AG04449 (cell line): ENCODE measurements around the gene DDTL.
"Not testable (repeated sequence)": the region's sequence is repeated elsewhere in the genome, so short reads cannot be mapped to it uniquely, and the experiment has no call there.

ENCODE experiments used
- CTCF ChIA-PET: fragments of 350-600 bp; formaldehyde crosslinking; extraction: SDS; loops from one replicate; lab custom pipeline; 2021; ENCODE audit warnings: antibody characterized with exemption; lab: Yijun Ruan, JAX
- POLR2A ChIA-PET: fragments of 400-600, 350-600 bp; formaldehyde crosslinking; extraction: SDS; loops from one replicate; lab custom pipeline; 2020; ENCODE audit warnings: antibody characterized with exemption, inconsistent platforms; lab: Yijun Ruan, JAX
- DNase-seq: peaks from one replicate; pipeline ENCODE4 v3.0.0-alpha.2; 2010; ENCODE audit warnings: low read depth, low spot score
- H3K4me3 ChIP-seq: 2 replicates; pipeline ENCODE4 v1.5.1; 2011; ENCODE audit warnings: low read depth, mild to moderate bottlenecking, control low read depth, low read length
- TF ChIP-seq, protein P1 (sequence below): IDR thresholded peaks from one replicate; pipeline ENCODE4 v1.5.1; 2011; ENCODE audit warnings: mild to moderate bottlenecking, moderate library complexity, low read length, control low read depth, inconsistent platforms; ENCODE audit not compliant: insufficient read depth; ENCODE audit errors: missing control alignments

Gene DDTL

DNA sequence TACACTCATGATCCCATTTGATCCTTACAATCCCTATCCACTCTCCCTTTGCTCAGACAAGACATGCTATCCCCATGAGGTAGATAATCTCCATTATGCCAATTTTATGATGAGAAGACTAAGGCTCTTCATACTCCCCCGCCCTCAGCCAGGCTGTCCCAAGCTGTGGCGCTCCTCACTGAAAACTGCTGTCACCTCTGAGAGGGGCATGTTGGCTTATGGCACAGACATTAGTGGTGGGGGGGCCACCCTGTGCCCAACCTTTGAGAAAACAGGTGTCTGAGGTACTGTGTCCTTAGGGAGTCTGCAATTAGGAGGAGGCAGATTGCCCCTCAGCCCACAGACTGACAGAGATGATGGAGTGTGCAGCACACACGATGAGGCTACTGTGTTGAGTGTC, 2.4 kb downstream of the DDTL start:
- H3K4me3 ChIP-seq, result no peak overlapping the region
- CTCF ChIA-PET, result no interaction called here
- TF ChIP-seq, protein P1, sequence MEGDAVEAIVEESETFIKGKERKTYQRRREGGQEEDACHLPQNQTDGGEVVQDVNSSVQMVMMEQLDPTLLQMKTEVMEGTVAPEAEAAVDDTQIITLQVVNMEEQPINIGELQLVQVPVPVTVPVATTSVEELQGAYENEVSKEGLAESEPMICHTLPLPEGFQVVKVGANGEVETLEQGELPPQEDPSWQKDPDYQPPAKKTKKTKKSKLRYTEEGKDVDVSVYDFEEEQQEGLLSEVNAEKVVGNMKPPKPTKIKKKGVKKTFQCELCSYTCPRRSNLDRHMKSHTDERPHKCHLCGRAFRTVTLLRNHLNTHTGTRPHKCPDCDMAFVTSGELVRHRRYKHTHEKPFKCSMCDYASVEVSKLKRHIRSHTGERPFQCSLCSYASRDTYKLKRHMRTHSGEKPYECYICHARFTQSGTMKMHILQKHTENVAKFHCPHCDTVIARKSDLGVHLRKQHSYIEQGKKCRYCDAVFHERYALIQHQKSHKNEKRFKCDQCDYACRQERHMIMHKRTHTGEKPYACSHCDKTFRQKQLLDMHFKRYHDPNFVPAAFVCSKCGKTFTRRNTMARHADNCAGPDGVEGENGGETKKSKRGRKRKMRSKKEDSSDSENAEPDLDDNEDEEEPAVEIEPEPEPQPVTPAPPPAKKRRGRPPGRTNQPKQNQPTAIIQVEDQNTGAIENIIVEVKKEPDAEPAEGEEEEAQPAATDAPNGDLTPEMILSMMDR, result no peak
- DNase-seq, result no peak
- POLR2A ChIA-PET, result no interaction called here

GRCh38 chr22:23970201-23970641, 3.5 kb downstream of the DDTL start:
- DNase-seq, result no peak
- CTCF ChIA-PET, result no interaction called here
- TF ChIP-seq, protein P1, result no peak
- H3K4me3 ChIP-seq, result no peak overlapping the region
- POLR2A ChIA-PET, result no interaction called here

- H3K4me3 ChIP-seq, result no peak overlapping the region
- ChIA-PET POLR2A (interaction anchor here (0.9 kb wide), 1 partner anchor 57 kb away, joined by 3 read pairs; no protein-coding TSS in a partner anchor), CTCF (no interaction called here)
- TF ChIP-seq, protein P1, result no peak
- DNase-seq, result no peak
Observed at GRCh38 chr22:23970816-23971486, 4.3 kb downstream of the DDTL start.

GRCh38 chr22:23971927-23972326, 5.2 kb downstream of the DDTL start:
- CTCF ChIA-PET, H3K4me3 ChIP-seq, DNase-seq, POLR2A ChIA-PET: not testable (repeated sequence)

- H3K4me3 ChIP-seq, CTCF ChIA-PET, POLR2A ChIA-PET, DNase-seq: not testable (repeated sequence)
Observed at GRCh38 chr22:23974345-23974744, 7.7 kb downstream of the DDTL start, which contains the start of gene DDT. Gene DDT, minus strand, starts transcription at chr22:23974441. Its CDS starts 27 bp downstream, at chr22:23974414.

GRCh38 chr22:23974836-23975352, 8.2 kb downstream of the DDTL start:
- H3K4me3 ChIP-seq, POLR2A ChIA-PET, DNase-seq, CTCF ChIA-PET: not testable (repeated sequence)

GRCh38 chr22:23977304-23977703, 10.6 kb downstream of the DDTL start:
- H3K4me3 ChIP-seq, DNase-seq, CTCF ChIA-PET, POLR2A ChIA-PET: not testable (repeated sequence)

- POLR2A ChIA-PET, H3K4me3 ChIP-seq, CTCF ChIA-PET, DNase-seq: not testable (repeated sequence)
Observed at GRCh38 chr22:23979557-23980240, 13.0 kb downstream of the DDTL start, which contains the start of gene GSTT2. Gene GSTT2, plus strand, starts transcription at chr22:23980134.

GRCh38 chr22:23980567-23980966, 13.9 kb downstream of the DDTL start:
- not testable (repeated sequence) for H3K4me3 ChIP-seq

More at GRCh38 chr22:23980567-23980966, 13.9 kb downstream of the DDTL start:
- POLR2A ChIA-PET, DNase-seq, CTCF ChIA-PET: not testable (repeated sequence)
